Transverse colon (tissue), 3 donors: ENCODE data around the gene ZWILCH.

Source experiments
- EP300 ChIP-seq: sonication (generic); formaldehyde crosslinking; IDR thresholded peaks from one replicate; pipeline ENCODE4 v1.6.1; 2017; ENCODE audit warnings: antibody characterized with exemption, low read depth
- POLR2A ChIP-seq: fragments of 450-650 bp; IDR thresholded peaks from one replicate; pipeline ENCODE4 v1.6.1; 2016; ENCODE audit warnings: antibody characterized with exemption, mild to moderate bottlenecking, moderate library complexity
- TF ChIP-seq, protein P1 (sequence below), 5 experiments: fragments of 200-600 bp in 3 of 5; fragments of 450-650 bp in 2 of 5; sonication (generic) in 3 of 5; IDR thresholded peaks; 1 replicate in 2 of 5; 2 replicates in 3 of 5; pipeline ENCODE4 v1.5.1; 2016 to 2017; ENCODE audit warnings: antibody characterized with exemption in 5 of 5, inconsistent platforms in 3 of 5, mild to moderate bottlenecking in 2 of 5, moderate library complexity in 1 of 5

DNA sequence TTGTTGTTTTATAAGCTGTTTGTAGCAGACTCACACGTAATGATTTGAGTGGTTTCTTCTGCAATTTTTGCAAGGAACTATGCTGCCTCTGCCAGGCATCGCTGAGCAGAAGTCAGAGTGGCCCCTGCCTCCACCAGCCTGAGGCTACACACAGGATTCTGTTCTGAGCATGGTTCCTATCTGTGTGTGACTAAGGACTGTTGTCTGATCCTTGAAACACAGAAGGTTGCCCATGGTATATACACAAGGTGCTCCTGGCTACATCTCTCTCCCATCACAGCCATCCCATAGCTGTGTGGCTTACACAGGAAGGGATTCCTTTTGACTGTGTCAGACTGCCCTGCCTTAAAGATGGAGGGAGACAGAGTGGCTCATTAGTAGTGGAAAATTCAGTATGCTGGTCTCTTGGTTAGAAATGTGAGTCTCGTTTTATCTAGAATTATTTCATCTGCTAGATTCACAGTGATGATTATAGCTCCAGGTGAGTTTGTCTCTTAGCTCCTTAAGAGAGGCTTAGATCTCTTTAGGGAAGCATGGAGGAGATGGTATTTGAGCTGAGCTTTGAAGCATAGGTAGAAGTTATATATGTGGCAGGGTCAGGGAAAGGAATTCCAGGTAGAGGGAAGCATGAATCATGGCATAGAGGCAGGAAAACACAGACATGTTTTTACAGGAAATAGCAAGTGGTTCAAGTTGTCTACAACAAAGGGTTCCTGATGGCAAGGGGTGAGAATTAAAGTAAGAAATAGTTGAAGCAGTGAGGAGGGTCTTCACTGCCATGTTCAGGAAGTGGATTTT, 45.1 kb upstream of the ZWILCH start:
- TF ChIP-seq, protein P1, sequence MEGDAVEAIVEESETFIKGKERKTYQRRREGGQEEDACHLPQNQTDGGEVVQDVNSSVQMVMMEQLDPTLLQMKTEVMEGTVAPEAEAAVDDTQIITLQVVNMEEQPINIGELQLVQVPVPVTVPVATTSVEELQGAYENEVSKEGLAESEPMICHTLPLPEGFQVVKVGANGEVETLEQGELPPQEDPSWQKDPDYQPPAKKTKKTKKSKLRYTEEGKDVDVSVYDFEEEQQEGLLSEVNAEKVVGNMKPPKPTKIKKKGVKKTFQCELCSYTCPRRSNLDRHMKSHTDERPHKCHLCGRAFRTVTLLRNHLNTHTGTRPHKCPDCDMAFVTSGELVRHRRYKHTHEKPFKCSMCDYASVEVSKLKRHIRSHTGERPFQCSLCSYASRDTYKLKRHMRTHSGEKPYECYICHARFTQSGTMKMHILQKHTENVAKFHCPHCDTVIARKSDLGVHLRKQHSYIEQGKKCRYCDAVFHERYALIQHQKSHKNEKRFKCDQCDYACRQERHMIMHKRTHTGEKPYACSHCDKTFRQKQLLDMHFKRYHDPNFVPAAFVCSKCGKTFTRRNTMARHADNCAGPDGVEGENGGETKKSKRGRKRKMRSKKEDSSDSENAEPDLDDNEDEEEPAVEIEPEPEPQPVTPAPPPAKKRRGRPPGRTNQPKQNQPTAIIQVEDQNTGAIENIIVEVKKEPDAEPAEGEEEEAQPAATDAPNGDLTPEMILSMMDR (IDR thresholded peaks at IDR 0.05): no peak
- no peak for TF ChIP-seq POLR2A
- no peak for TF ChIP-seq EP300
